ENCODE results near the gene GSE1. TPM values are rescaled to one million over a fixed set of nuclear protein-coding genes. Genes with fewer than 3 reads are reported as not detected.

The GSE1 gene
- total RNA-seq, 1 donor from 2014 or later = 87.2 TPM

- no peaks in the 10 kb centered on the region for H3K9me3 ChIP-seq
- peaks cover 44% of the 10 kb centered on the region for H3K4me1 ChIP-seq
- intact Hi-C loops (cut with DNase I) = no loop called here
- H3K27me3 ChIP-seq = no peaks in the 10 kb centered on the region
- ATAC-seq = peak; percentile 10
- H3K4me3 ChIP-seq = no peak overlapping the region
- no peak for TF ChIP-seq CTCF (IDR thresholded peaks at IDR 0.05)
- no peaks in the 10 kb centered on the region for H3K36me3 ChIP-seq
- H3K27ac ChIP-seq = peak overlapping the region; percentile 42
- DNase-seq = no peak
Measured at GRCh38 chr16:85605051-85605911, 7.8 kb upstream of the GSE1 start.

GRCh38 chr16:85605912-85606841 lies 6.9 kb upstream of the GSE1 start:
- no peak overlapping the region for H3K27ac ChIP-seq
- intact Hi-C loops (cut with DNase I) = no loop called here
- no peak for DNase-seq

GRCh38 chr16:85606904-85607303 lies 6.2 kb upstream of the GSE1 start:
- no peak overlapping the region for H3K27ac ChIP-seq
- ATAC-seq = no peak
- intact Hi-C loops (cut with DNase I) = no loop called here

More at GRCh38 chr16:85605912-85606841, 6.9 kb upstream of the GSE1 start:
- TF ChIP-seq CTCF (IDR thresholded peaks at IDR 0.05) = no peak
- ATAC-seq = no peak
- Histone ChIP-seq H3K4me3 (no peak overlapping the region), H3K27me3 (no peaks in the 10 kb centered on the region), H3K4me1 (peaks cover 53% of the 10 kb centered on the region), H3K9me3 (no peaks in the 10 kb centered on the region), H3K36me3 (no peaks in the 10 kb centered on the region)

GRCh38 chr16:85607321-85607765 lies 5.8 kb upstream of the GSE1 start:
- H3K36me3 ChIP-seq = no peaks in the 10 kb centered on the region
- intact Hi-C loops (cut with DNase I) = no loop called here
- H3K4me3 ChIP-seq = no peak overlapping the region
- DNase-seq (no peak), ATAC-seq (no peak)
- no peak for TF ChIP-seq CTCF (IDR thresholded peaks at IDR 0.05)
- H3K9me3 ChIP-seq = no peaks in the 10 kb centered on the region
- peak overlapping the region; percentile 3 for H3K27ac ChIP-seq
- peaks cover 56% of the 10 kb centered on the region for H3K4me1 ChIP-seq
- H3K27me3 ChIP-seq = no peaks in the 10 kb centered on the region

More at GRCh38 chr16:85606904-85607303, 6.2 kb upstream of the GSE1 start:
- Histone ChIP-seq H3K4me1 (peaks cover 54% of the 10 kb centered on the region), H3K9me3 (no peaks in the 10 kb centered on the region), H3K4me3 (no peak overlapping the region), H3K36me3 (no peaks in the 10 kb centered on the region), H3K27me3 (no peaks in the 10 kb centered on the region)
- DNase-seq = no peak
- TF ChIP-seq CTCF (IDR thresholded peaks at IDR 0.05) = no peak

- ATAC-seq (no peak), DNase-seq (no peak)
- Histone ChIP-seq H3K4me1 (peaks cover 62% of the 10 kb centered on the region), H3K27me3 (no peaks in the 10 kb centered on the region), H3K36me3 (no peaks in the 10 kb centered on the region), H3K4me3 (no peak overlapping the region), H3K9me3 (no peaks in the 10 kb centered on the region), H3K27ac (no peak overlapping the region)
- intact Hi-C loops (cut with DNase I) = no loop called here
- TF ChIP-seq CTCF (IDR thresholded peaks at IDR 0.05) = no peak
Measured at GRCh38 chr16:85607796-85608514, 5.2 kb upstream of the GSE1 start.

All from upper lobe of right lung (tissue), 1 donor.